OCI-LY3 (cell line): ENCODE measurements around the gene IFNE.

Source experiments
- EZH2phosphoT487 ChIP-seq: fragments of 200-600 bp; shearing (Covaris generic); IDR thresholded peaks from 2 replicates; pipeline ENCODE4 v1.6.1; 2018; ENCODE audit warnings: antibody characterized with exemption, mixed run types, low read depth
- TF ChIP-seq, protein P1 (sequence below): fragments of 200-600, 300-600 bp; sonication (generic); IDR thresholded peaks from 2 replicates; pipeline ENCODE4 v1.5.1; 2014; ENCODE audit warnings: antibody characterized with exemption, low read length, low read depth

GRCh38 chr9:21482213-21482612 is at the start of gene IFNE:
- TF ChIP-seq, protein P1, sequence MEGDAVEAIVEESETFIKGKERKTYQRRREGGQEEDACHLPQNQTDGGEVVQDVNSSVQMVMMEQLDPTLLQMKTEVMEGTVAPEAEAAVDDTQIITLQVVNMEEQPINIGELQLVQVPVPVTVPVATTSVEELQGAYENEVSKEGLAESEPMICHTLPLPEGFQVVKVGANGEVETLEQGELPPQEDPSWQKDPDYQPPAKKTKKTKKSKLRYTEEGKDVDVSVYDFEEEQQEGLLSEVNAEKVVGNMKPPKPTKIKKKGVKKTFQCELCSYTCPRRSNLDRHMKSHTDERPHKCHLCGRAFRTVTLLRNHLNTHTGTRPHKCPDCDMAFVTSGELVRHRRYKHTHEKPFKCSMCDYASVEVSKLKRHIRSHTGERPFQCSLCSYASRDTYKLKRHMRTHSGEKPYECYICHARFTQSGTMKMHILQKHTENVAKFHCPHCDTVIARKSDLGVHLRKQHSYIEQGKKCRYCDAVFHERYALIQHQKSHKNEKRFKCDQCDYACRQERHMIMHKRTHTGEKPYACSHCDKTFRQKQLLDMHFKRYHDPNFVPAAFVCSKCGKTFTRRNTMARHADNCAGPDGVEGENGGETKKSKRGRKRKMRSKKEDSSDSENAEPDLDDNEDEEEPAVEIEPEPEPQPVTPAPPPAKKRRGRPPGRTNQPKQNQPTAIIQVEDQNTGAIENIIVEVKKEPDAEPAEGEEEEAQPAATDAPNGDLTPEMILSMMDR = no peak
- no peak for TF ChIP-seq EZH2phosphoT487
